GM19468 (cell line): ENCODE data around the gene HOMER2.
A peak's percentile ranks its signal among the peaks of the same experiment; 100 is the strongest.
"Not testable (repeated sequence)": the region's sequence is repeated elsewhere in the genome, so short reads cannot be mapped to it uniquely, and the experiment has no call there.

Experiments used
- ATAC-seq: cut with Tn5 transposase; IDR thresholded peaks from one replicate; pipeline ENCODE4 v1.9.1; 2021; ENCODE audit warnings: mild to moderate bottlenecking, moderate library complexity, moderate number of reproducible peaks; ENCODE audit not compliant: unreplicated experiment; ENCODE audit errors: extremely low read depth

HOMER2 gene

GRCh38 chr15:82968066-82968465 is 15.5 kb upstream of the HOMER2 start:
- ATAC-seq = no peak

GRCh38 chr15:82966671-82967071 is 14.2 kb upstream of the HOMER2 start:
- peak; percentile 46 for ATAC-seq

DNA sequence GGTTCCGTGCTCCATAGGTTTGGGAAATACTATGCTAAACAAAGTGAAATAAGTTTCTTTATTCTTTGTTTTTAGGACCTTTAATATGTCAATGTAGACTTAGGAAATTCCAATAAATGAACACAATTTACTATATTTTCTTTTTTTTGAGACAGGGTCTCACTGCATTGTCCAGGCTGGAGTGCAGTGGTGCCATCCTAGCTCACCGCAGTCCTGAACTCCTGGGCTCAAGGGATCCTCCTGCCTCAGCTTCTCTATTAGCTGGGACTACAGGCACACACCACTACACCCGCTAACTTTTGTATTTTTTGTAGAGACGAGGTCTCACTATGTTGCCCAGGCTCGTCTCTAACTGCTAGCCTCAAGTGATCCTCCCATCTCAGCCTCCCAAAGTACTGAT is 12.4 kb upstream of the HOMER2 start:
- ATAC-seq = no peak

GRCh38 chr15:82963471-82964341 is 11.2 kb upstream of the HOMER2 start:
- ATAC-seq = no peak

DNA sequence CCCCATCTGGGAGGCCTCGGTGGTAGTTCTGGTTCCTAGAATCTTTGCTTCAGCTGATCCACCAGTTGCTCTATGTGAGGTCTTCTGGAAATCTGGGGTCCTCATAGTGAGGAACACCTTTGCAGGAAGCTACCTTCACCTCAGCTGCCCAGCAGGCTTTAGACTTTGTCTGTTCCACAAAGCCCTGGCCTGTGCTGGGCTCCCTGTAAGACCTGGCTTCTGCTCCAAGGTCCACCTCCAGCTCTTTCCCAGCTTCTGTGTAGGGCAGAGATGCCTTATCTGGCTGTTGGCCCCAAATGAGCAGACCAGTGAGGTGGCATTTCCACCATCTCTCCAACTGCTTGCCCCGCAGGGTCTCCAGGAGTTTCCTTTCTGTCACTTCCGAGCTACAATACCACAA is 8.2 kb upstream of the HOMER2 start:
- ATAC-seq = no peak

DNA sequence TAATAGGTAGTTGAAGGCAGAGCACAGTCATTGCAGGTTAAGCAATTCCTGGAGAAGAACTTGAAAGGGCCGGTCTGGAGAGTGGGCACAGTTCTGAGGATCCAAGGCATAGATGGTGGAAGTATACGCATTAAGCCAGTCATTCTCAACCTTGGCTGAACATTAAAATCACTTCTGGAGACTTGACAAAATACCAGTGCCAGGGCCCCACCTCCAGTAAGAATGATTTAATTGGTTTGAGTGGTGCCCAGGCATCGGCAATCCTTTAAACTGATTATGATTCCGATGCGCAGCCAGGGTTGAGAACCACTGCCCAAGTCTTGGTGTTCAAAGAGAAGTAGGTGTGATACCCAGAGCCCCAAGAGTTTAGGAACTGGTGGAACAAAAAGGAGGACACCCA is 6.9 kb upstream of the HOMER2 start:
- ATAC-seq = no peak

DNA sequence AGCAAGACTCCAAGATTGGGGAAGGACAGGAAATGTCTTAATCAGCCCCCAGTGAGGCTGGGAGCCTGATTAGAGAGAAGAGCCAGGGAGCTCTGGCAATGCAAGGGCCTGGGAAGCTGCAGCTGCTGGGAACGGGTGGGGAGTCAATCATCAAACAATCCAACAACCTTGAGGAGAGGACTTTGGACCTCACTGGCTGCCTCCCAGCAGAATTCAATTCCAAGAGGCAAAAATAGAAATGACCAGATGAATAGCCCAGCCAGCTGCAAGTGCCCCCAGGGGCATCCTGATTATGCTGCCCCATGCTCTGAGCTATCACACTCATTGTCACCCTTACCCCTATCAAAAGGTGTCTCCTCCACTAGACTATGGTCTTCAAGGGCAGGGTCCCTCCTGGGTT is 6.1 kb upstream of the HOMER2 start:
- no peak for ATAC-seq

DNA sequence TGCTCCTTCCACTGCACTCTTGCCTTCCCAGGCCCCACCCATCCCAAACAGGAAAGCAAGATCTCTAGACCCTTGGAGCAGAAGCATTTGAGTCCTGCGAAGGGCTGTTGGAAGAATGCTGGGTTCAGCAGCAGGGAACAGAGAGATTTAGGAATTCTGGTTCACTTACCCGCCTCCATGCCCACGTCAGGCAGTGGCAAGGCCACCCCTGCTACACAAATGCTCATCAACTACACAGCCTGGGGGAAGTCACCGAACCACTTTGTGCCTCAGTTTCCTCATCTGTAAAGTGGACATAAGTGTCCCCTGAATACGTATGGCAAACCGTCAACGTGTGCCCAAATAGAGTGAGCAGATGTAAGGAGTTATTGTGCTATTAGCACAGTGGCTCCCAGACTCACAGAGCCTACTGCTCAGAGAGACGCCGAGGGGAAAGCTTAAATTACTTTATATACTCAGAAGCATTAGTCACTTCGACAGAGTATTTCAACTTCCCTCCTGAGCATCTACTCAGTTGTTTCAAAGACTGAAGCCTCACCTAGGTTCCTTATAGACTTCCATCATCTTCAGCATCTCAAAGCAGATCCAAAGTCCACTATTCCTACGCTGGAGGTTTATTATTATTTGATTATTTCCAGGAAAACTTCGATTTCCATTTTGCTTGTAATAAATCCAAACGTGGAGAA is 905 bp downstream of the HOMER2 start:
- ATAC-seq = no peak

DNA sequence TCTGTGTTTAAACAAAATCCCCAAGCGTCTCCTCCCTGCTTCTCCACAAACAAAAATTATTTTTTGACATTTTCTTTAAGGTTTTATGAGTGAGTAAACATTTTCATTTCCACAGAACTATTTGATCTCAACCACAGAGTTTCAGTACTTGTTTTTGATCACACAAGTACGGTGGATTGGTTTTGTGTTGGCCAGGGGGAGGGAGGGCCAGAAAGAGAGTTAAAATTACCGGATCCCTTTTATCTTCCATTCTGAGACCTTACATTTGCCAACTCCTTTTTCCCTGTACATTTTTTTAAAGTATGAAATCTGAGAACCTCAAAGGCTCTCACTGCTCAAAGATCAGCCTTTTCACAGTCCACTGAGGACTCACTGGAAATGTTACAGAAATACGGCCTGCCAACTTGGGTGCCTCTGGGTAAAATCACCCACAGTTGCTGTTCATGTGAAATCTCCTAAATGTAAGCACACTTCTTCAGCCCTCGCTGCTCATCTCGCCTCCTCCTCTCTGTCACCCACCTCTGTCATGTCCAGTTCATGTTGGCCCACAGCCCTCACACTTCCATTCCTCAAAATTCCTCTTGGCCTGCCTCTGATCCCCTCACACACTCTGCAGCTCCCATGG is 1.7 kb downstream of the HOMER2 start:
- no peak for ATAC-seq

DNA sequence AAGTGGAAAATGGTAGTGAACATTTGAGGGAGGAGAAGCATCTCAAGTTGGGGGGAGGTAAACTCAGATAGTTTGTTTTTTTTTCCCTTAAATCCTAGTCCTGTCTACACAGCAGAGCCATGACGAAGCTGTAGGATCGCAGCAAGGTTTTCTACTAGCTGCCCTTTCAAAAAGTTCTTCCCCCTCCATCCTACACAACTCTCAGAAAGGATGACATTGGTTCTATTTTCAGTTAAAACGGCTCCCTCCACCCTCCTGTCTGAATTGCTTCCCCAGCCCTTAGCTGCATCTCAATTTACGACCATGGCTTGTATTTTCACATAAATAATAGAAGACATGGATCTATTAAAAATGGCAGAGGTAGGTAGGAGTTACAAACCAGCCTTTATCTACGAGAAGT is 2.2 kb downstream of the HOMER2 start:
- no peak for ATAC-seq

DNA sequence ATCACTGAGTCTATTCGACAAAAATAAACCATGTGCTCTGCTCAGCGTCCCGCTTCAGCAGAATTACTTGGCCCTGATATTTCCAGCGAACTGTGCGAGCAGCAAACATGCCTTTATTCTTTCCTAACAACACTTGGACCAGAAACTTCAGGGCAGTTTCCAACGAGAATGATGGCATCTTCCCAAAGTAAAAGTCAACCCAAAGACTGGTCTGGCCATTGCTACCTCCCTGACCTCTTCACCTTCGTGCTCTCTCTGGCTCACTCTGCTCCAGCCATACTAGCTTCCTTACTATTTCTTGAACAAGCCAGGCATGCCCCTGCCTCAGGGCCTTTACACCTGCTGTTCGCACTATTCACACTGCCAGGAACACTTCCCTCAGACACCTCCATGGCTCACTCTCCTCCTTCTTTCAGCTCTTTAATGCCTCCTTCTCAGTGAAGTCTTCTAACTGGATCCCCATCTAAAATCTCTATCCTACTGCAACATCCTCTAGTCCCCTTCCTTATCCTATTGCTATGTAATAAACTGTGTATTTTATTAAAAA is 6.3 kb downstream of the HOMER2 start:
- no peak for ATAC-seq

GRCh38 chr15:82945326-82945725 is 7.2 kb downstream of the HOMER2 start:
- ATAC-seq = no peak

GRCh38 chr15:82944821-82945220 is 7.7 kb downstream of the HOMER2 start:
- ATAC-seq = no peak

GRCh38 chr15:82944056-82944455 is 8.5 kb downstream of the HOMER2 start:
- no peak for ATAC-seq

DNA sequence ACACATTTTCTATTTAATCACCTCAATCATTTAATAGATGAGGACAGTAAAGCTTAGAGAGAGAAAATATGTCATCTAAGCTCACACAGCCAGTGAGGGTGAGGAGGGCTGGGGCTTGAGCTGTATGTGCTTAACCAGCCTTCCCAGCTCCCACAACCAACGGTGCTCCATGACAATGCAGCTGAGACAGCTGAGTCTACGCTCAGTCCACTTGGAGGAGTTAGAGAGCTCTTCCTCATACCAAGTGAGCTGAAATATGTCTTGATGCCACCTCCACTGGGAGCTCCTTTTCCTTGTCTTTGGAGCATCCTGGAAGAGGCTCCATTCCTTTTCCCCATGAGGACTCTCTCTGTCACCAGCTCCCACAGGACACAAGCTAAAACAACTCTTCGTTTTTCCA is 9.3 kb downstream of the HOMER2 start:
- no peak for ATAC-seq

DNA sequence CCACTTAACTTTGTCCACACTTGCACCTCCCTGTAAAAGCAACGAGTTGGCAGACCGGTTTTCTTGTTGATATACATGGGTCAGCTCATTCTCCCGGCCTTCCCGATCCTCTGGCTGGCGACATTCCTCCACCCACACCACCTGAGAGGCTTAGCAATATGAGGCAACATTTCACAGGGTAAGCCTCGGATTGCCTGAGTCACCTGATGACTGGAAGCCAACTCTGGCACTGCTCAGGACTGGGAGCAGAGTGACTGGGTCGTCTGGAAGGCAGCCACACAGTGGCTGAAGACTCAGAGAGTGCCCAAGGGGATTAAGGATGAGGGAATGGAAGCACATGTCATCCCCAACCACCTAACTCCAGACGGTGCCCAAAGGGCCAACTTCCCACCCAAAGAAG is 9.8 kb downstream of the HOMER2 start:
- ATAC-seq = no peak

DNA sequence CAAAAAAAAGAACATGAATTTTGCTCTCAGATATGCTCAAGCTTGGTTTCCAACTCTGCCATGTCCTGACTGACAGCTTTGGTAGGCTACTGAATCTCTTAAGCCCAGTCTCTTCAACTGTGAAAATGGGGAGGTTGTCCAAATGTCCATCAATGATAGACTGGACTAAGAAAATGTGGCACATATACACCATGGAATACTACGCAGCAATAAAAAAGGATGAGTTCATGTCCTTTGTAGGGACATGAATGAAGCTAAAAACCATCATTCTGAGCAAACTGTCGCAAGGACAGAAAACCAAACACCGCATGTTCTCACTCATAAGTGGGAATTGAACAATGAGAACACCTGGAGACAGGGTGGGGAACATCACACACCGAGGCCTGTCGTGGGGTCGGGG is 12.8 kb downstream of the HOMER2 start:
- ATAC-seq = not testable (repeated sequence)

- ATAC-seq = no peak
Measured at GRCh38 chr15:82937712-82938058, 14.8 kb downstream of the HOMER2 start.

GRCh38 chr15:82936966-82937711 is 15.4 kb downstream of the HOMER2 start:
- no peak for ATAC-seq

DNA sequence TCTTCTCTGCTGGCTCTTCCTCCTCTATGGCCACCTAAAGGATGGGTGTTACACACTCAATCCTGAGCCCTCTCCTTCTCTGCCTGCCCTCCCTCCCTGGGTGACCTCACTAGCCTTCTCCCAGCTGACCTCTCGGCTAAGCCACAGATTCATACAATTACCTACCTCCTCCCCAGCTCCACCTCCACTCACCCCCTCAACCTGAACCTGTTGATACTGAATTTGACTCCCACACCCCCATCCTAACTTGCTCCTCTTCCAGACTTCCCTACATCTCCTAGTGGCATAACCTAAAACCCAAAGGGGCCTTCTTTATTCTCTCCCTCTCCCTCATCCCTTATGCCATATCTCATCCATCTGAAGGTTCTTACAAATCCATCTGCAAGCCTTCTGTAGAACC is 17.1 kb downstream of the HOMER2 start:
- ATAC-seq = no peak
